ENCODE results near the gene RXRA.

DNA sequence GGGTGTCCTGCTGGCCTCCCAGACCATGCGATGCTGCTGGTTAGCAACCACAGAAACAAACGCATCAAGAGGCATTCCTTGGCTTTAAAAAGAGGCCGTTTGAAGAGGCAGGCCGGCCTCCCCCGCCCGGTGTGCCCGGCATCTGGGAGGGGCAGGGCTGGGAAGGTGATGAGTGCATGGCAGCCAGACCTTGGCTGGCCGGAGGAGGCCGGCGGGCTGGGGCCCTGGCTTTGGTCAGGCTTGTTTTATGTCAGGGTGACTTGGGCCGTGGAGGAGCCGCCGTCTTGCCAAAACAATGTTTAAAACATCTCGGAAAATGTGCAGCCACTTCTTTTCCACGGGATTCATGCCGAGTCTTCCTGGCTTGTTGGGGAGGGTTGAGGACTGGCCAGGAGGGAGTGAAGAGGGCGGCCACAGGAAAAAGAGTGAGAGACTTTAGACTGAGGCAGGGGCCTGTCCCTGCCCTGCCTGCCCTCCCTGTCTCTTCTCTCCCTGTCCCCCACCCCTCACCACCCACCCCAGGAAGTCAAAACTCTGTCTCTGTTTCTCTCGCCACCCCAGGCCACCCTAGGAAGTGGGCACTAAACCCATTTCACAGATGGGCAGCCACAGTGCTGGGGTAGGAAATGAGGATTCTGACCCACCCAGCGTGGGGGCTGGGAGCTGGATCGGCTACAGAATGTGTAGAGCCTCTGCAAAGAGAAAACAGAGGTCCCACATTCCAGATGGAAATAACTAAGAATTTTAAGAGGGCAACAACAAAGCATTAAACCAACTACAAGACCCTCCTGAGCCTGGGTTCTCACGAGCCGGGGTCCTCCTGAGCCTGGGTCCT, 143.0 kb downstream of the RXRA start:
- TF ChIP-seq, protein P1, sequence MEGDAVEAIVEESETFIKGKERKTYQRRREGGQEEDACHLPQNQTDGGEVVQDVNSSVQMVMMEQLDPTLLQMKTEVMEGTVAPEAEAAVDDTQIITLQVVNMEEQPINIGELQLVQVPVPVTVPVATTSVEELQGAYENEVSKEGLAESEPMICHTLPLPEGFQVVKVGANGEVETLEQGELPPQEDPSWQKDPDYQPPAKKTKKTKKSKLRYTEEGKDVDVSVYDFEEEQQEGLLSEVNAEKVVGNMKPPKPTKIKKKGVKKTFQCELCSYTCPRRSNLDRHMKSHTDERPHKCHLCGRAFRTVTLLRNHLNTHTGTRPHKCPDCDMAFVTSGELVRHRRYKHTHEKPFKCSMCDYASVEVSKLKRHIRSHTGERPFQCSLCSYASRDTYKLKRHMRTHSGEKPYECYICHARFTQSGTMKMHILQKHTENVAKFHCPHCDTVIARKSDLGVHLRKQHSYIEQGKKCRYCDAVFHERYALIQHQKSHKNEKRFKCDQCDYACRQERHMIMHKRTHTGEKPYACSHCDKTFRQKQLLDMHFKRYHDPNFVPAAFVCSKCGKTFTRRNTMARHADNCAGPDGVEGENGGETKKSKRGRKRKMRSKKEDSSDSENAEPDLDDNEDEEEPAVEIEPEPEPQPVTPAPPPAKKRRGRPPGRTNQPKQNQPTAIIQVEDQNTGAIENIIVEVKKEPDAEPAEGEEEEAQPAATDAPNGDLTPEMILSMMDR (IDR thresholded peaks at IDR 0.05; ENCODE audit: poor library complexity, severe bottlenecking) = no peak
- TF ChIP-seq REST (IDR thresholded peaks at IDR 0.05; ENCODE audit: borderline replicate concordance) = no peak
- TF ChIP-seq EP300 (conservative IDR thresholded peaks at IDR 0.05; ENCODE audit: poor library complexity, severe bottlenecking) = no peak
- no peak for TF ChIP-seq EZH2 (IDR thresholded peaks at IDR 0.05; ENCODE audit: borderline replicate concordance, insufficient read depth, low read length, poor library complexity, severe bottlenecking)
- TF ChIP-seq POLR2AphosphoS5 (IDR thresholded peaks at IDR 0.05) = no peak
- TF ChIP-seq TAF1 (IDR thresholded peaks at IDR 0.05; ENCODE audit: low read depth) = no peak
- no peak for TF ChIP-seq RAD21 (conservative IDR thresholded peaks at IDR 0.05)
- no peak for TF ChIP-seq MXI1 (conservative IDR thresholded peaks at IDR 0.05; ENCODE audit: poor library complexity, severe bottlenecking)
- TF ChIP-seq SMC3 (conservative IDR thresholded peaks at IDR 0.05; ENCODE audit: poor library complexity) = no peak
